Type B pancreatic cell (in vitro differentiated cells): Measurements from ENCODE around the gene MCM5. TPM values are rescaled to one million over a fixed set of nuclear protein-coding genes. Genes with fewer than 3 reads are reported as not detected.

ENCODE experiments used
- DNase-seq: peaks from one replicate; pipeline ENCODE4 v3.0.0; 2021; ENCODE audit warnings: mixed read lengths; ENCODE audit not compliant: unreplicated experiment; ENCODE audit errors: extremely low spot score
- H3K27ac Mint-ChIP-seq: 2 replicates; pipeline ENCODE4 v1.8.0; 2021; ENCODE audit warnings: mild to moderate bottlenecking, mixed read lengths
- H3K27me3 Mint-ChIP-seq: 2 replicates; pipeline ENCODE4 v1.8.0; 2021; ENCODE audit warnings: mixed read lengths
- H3K36me3 Mint-ChIP-seq: 2 replicates; pipeline ENCODE4 v1.8.0; 2021; ENCODE audit warnings: mixed read lengths
- H3K4me1 Mint-ChIP-seq: one replicate; pipeline ENCODE4 v1.8.0; 2021; ENCODE audit warnings: mixed read lengths; ENCODE audit not compliant: unreplicated experiment
- H3K4me3 Mint-ChIP-seq: 2 replicates; pipeline ENCODE4 v1.8.0; 2021; ENCODE audit warnings: mild to moderate bottlenecking, mixed read lengths
- H3K9me3 Mint-ChIP-seq: 2 replicates; pipeline ENCODE4 v1.8.0; 2021; ENCODE audit warnings: mixed read lengths
- CTCF ChIP-seq: fragments of 200-600 bp; sonication (generic); conservative IDR thresholded peaks from 2 replicates; pipeline ENCODE4 v1.5.0; 2021; ENCODE audit warnings: antibody characterized with exemption, mild to moderate bottlenecking
- total RNA-seq: library from RNA; stranded (reverse); gene quantifications from 2 replicates; pipeline ENCODE4 v1.2.1, GENCODE V29; 2021; ENCODE audit warnings: low replicate concordance

MCM5 gene
- total RNA-seq, 1 donor from 2014 or later = 98.0 TPM

- no peaks in the 10 kb centered on the region for H3K9me3 Mint-ChIP-seq
- H3K36me3 Mint-ChIP-seq = no peaks in the 10 kb centered on the region
- DNase-seq = peak; percentile 85
- no peak for TF ChIP-seq CTCF
- peak overlapping the region; percentile 94 for H3K27ac Mint-ChIP-seq
- H3K4me1 Mint-ChIP-seq = peaks cover 46% of the 10 kb centered on the region
- peaks cover 11% of the 10 kb centered on the region for H3K27me3 Mint-ChIP-seq
- peak overlapping the region; percentile 69 for H3K4me3 Mint-ChIP-seq
Measured at GRCh38 chr22:35376728-35377472, 23.0 kb upstream of the MCM5 start.

DNA sequence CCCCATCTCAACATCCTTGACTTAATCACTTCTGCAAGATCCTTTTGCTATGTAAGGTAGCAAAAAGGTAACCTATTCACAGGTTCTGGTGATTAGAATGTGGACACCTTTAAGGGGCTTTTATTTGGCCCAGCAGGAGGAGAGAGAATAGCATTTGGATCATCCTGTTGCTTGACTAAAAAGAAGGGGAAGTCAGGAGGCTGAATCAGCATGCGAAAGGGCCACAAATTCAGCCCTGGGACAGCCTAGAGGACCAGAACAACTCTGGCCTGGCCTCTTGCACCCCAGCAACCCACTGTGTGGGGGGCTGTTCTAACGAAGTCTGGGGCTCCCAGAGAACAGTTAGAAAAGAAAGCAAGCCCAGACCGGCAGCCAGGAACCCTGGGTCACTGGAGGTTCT is 22.2 kb upstream of the MCM5 start:
- no peak for DNase-seq
- Mint-ChIP-seq H3K9me3 (no peaks in the 10 kb centered on the region), H3K27me3 (peaks cover 8% of the 10 kb centered on the region), H3K4me3 (no peak overlapping the region), H3K4me1 (peaks cover 43% of the 10 kb centered on the region), H3K27ac (peak overlapping the region; percentile 94), H3K36me3 (no peaks in the 10 kb centered on the region)
- TF ChIP-seq CTCF = no peak

DNA sequence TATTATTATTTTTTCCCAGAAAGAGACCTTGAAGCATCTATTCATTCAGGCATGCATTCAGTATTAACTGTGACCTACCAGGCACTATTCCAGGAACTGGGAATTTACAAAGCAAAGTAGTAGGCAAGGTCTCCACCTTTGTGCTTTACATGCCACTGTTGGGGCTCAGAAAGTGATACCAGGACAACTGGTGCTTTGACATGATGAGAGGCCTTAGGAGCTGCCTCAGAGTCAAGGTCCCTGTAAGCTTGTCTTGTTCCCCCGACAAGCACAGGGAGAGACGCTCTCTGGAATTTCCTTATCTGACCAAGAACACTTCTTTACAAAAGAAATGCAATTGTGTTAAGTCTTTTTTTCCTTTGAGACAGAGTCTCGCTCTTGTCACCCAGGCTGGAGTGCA is 21.3 kb upstream of the MCM5 start:
- no peak for TF ChIP-seq CTCF
- DNase-seq = no peak
- Mint-ChIP-seq H3K9me3 (no peaks in the 10 kb centered on the region), H3K4me3 (peak overlapping the region; percentile 34), H3K36me3 (no peaks in the 10 kb centered on the region), H3K27me3 (peaks cover 8% of the 10 kb centered on the region), H3K4me1 (peaks cover 42% of the 10 kb centered on the region), H3K27ac (peak overlapping the region; percentile 82)

GRCh38 chr22:35379146-35379993 is 20.6 kb upstream of the MCM5 start:
- Mint-ChIP-seq H3K27me3 (peaks cover 8% of the 10 kb centered on the region), H3K4me1 (peaks cover 38% of the 10 kb centered on the region), H3K36me3 (no peaks in the 10 kb centered on the region), H3K4me3 (peak overlapping the region; percentile 57), H3K27ac (peak overlapping the region; percentile 82), H3K9me3 (no peaks in the 10 kb centered on the region)
- TF ChIP-seq CTCF = no peak
- no peak for DNase-seq

- peak overlapping the region; percentile 82 for H3K27ac Mint-ChIP-seq
- H3K36me3 Mint-ChIP-seq = no peaks in the 10 kb centered on the region
- DNase-seq = no peak
- peak overlapping the region; percentile 57 for H3K4me3 Mint-ChIP-seq
- TF ChIP-seq CTCF = no peak
- peaks cover 38% of the 10 kb centered on the region for H3K4me1 Mint-ChIP-seq
- H3K9me3 Mint-ChIP-seq = no peaks in the 10 kb centered on the region
- H3K27me3 Mint-ChIP-seq = peaks cover 8% of the 10 kb centered on the region
Measured at GRCh38 chr22:35380013-35380412, 19.9 kb upstream of the MCM5 start.
